ENCODE data around the gene RBM6. TPM values are rescaled to one million over a fixed set of nuclear protein-coding genes. Genes with fewer than 3 reads are reported as not detected.

Gene RBM6
- total RNA-seq, 1 experiment from 2014 or later, result 55.9 TPM

DNA sequence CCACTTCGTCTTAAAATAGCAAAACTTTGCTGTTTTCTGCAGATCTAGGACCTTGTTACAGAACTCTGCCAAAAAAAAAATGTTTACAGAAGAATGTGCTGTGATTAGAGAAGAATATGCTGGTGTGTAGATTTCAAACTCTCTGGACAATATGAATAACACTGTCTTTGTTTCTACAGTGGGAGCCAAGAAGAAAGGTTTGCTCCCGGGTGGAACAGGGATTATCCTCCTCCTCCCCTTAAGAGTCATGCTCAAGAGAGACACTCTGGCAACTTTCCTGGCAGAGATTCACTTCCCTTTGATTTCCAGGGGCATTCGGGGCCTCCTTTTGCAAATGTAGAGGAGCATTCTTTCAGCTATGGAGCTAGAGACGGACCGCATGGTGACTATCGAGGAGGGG lies 27.3 kb downstream of the RBM6 start:
- Histone ChIP-seq H3K27me3 (replicated peaks; ENCODE audit: insufficient read depth, low read depth, low read length, poor library complexity) (no peaks in the 10 kb centered on the region), H3K36me3 (ENCODE audit: insufficient read depth, low read length, poor library complexity, severe bottlenecking) (peaks cover under 1% of the 10 kb centered on the region), H3K4me1 (ENCODE audit: insufficient read depth, low read length, poor library complexity, severe bottlenecking) (no peaks in the 10 kb centered on the region), H3K9me3 (ENCODE audit: low read depth, low read length, poor library complexity, severe bottlenecking) (no peaks in the 10 kb centered on the region), H3K27ac (ENCODE audit: low read depth, low read length, poor library complexity, severe bottlenecking) (no peak overlapping the region), H3K4me3 (ENCODE audit: low read depth, low read length, poor library complexity, severe bottlenecking) (no peak overlapping the region)
- no peak for TF ChIP-seq EZH2 (IDR thresholded peaks at IDR 0.05; ENCODE audit: borderline replicate concordance, low read depth, low read length, poor library complexity, severe bottlenecking)
- TF ChIP-seq, protein P1, sequence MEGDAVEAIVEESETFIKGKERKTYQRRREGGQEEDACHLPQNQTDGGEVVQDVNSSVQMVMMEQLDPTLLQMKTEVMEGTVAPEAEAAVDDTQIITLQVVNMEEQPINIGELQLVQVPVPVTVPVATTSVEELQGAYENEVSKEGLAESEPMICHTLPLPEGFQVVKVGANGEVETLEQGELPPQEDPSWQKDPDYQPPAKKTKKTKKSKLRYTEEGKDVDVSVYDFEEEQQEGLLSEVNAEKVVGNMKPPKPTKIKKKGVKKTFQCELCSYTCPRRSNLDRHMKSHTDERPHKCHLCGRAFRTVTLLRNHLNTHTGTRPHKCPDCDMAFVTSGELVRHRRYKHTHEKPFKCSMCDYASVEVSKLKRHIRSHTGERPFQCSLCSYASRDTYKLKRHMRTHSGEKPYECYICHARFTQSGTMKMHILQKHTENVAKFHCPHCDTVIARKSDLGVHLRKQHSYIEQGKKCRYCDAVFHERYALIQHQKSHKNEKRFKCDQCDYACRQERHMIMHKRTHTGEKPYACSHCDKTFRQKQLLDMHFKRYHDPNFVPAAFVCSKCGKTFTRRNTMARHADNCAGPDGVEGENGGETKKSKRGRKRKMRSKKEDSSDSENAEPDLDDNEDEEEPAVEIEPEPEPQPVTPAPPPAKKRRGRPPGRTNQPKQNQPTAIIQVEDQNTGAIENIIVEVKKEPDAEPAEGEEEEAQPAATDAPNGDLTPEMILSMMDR (conservative IDR thresholded peaks at IDR 0.05; ENCODE audit: low read depth, low read length), result no peak
- no TSS peak for BruUV-seq (replicated peaks)
- intact Hi-C loops (cut with micrococcal nuclease; ENCODE audit: unreplicated experiment), result no loop called here
- CTCF ChIA-PET, result no interaction called here
- POLR2A ChIA-PET (ENCODE audit: low non-redundant PET), result no interaction called here
- peak; percentile 1 for DNase-seq (ENCODE audit: low spot score)

DNA sequence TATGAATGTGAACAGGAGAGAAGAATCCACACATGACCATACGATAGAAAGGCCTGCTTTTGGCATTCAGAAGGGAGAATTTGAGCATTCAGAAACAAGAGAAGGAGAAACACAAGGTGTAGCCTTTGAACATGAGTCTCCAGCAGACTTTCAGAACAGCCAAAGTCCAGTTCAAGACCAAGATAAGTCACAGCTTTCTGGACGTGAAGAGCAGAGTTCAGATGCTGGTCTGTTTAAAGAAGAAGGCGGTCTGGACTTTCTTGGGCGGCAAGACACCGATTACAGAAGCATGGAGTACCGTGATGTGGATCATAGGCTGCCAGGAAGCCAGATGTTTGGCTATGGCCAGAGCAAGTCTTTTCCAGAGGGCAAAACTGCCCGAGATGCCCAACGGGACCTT lies 28.4 kb downstream of the RBM6 start:
- H3K27me3 ChIP-seq (replicated peaks; ENCODE audit: insufficient read depth, low read depth, low read length, poor library complexity), result no peaks in the 10 kb centered on the region
- no TSS peak for BruUV-seq (replicated peaks)

GRCh38 chr3:49972656-49973055 lies 32.7 kb downstream of the RBM6 start:
- intact Hi-C loops (cut with micrococcal nuclease; ENCODE audit: unreplicated experiment), result no loop called here
- no TSS peak for BruUV-seq (replicated peaks)
- H3K4me1 ChIP-seq (ENCODE audit: insufficient read depth, low read length, poor library complexity, severe bottlenecking), result no peaks in the 10 kb centered on the region
- H3K36me3 ChIP-seq (ENCODE audit: insufficient read depth, low read length, poor library complexity, severe bottlenecking), result peaks cover 3% of the 10 kb centered on the region
- ChIA-PET CTCF (no interaction called here), POLR2A (ENCODE audit: low non-redundant PET) (no interaction called here)
- no peak overlapping the region for H3K27ac ChIP-seq (ENCODE audit: low read depth, low read length, poor library complexity, severe bottlenecking)
- no peak overlapping the region for H3K4me3 ChIP-seq (ENCODE audit: low read depth, low read length, poor library complexity, severe bottlenecking)
- no peak for TF ChIP-seq EZH2 (IDR thresholded peaks at IDR 0.05; ENCODE audit: borderline replicate concordance, low read depth, low read length, poor library complexity, severe bottlenecking)
- TF ChIP-seq, protein P1 (conservative IDR thresholded peaks at IDR 0.05; ENCODE audit: low read depth, low read length), result no peak
- no peaks in the 10 kb centered on the region for H3K9me3 ChIP-seq (ENCODE audit: low read depth, low read length, poor library complexity, severe bottlenecking)
- no peak for DNase-seq (ENCODE audit: low spot score)
- no peaks in the 10 kb centered on the region for H3K27me3 ChIP-seq (replicated peaks; ENCODE audit: insufficient read depth, low read depth, low read length, poor library complexity)

More for the DNA sequence above, 28.4 kb downstream of the RBM6 start:
- POLR2A ChIA-PET (ENCODE audit: low non-redundant PET), result no interaction called here
- CTCF ChIA-PET, result no interaction called here
- intact Hi-C loops (cut with micrococcal nuclease; ENCODE audit: unreplicated experiment), result no loop called here
- no peak overlapping the region for H3K4me3 ChIP-seq (ENCODE audit: low read depth, low read length, poor library complexity, severe bottlenecking)
- H3K4me1 ChIP-seq (ENCODE audit: insufficient read depth, low read length, poor library complexity, severe bottlenecking), result no peaks in the 10 kb centered on the region
- no peak for DNase-seq (ENCODE audit: low spot score)
- TF ChIP-seq EZH2 (IDR thresholded peaks at IDR 0.05; ENCODE audit: borderline replicate concordance, low read depth, low read length, poor library complexity, severe bottlenecking), result no peak
- TF ChIP-seq, protein P1 (conservative IDR thresholded peaks at IDR 0.05; ENCODE audit: low read depth, low read length), result no peak
- no peaks in the 10 kb centered on the region for H3K9me3 ChIP-seq (ENCODE audit: low read depth, low read length, poor library complexity, severe bottlenecking)
- peaks cover 3% of the 10 kb centered on the region for H3K36me3 ChIP-seq (ENCODE audit: insufficient read depth, low read length, poor library complexity, severe bottlenecking)
- no peak overlapping the region for H3K27ac ChIP-seq (ENCODE audit: low read depth, low read length, poor library complexity, severe bottlenecking)

All from A673 (cell line).